WTC11 (cell line): ENCODE results near the gene CLIC3. TPM values are rescaled to one million over a fixed set of nuclear protein-coding genes. Genes with fewer than 3 reads are reported as not detected.
"Not testable (repeated sequence)": the region's sequence is repeated elsewhere in the genome, so short reads cannot be mapped to it uniquely, and the experiment has no call there.

Source experiments
- ATAC-seq: fragments of 200-7000 bp; cut with Tn5 transposase; 2 replicates; pipeline ENCODE4 v1.10.0; 2021; ENCODE audit warnings: mild to moderate bottlenecking, moderate library complexity
- CTCF ChIA-PET: fragments of 300-600 bp; sonication (Branson Sonifier 250); formaldehyde crosslinking; loops from one replicate; lab custom pipeline; 2021; ENCODE audit warnings: antibody characterized with exemption; lab: Charles Lee
- POLR2A ChIA-PET: fragments of 350-600 bp; sonication (Branson Sonifier 250); formaldehyde crosslinking; loops from one replicate; lab custom pipeline; 2021; ENCODE audit warnings: antibody characterized with exemption; lab: Charles Lee
- DNase-seq: peaks from one replicate; pipeline ENCODE4 v3.0.0; 2021; ENCODE audit warnings: low spot score
- H3K27ac Mint-ChIP-seq: 2 replicates; pipeline ENCODE4 v1.8.0; 2021; ENCODE audit warnings: mixed read lengths
- H3K27me3 Mint-ChIP-seq: 2 replicates; pipeline ENCODE4 v1.8.0; 2021; ENCODE audit warnings: low read depth, mild to moderate bottlenecking, moderate library complexity, mixed read lengths
- H3K36me3 Mint-ChIP-seq: 2 replicates; pipeline ENCODE4 v1.8.0; 2021; ENCODE audit warnings: mixed read lengths
- H3K4me1 Mint-ChIP-seq: 2 replicates; pipeline ENCODE4 v1.8.0; 2022; ENCODE audit warnings: mixed read lengths
- H3K4me3 Mint-ChIP-seq: 2 replicates; pipeline ENCODE4 v1.8.0; 2021; ENCODE audit warnings: mild to moderate bottlenecking, moderate library complexity, mixed read lengths
- H3K9me3 Mint-ChIP-seq: 2 replicates; pipeline ENCODE4 v1.8.0; 2021; ENCODE audit warnings: mixed read lengths
- ATF1 ChIP-seq: sonication (generic); formaldehyde crosslinking; IDR thresholded peaks from 2 replicates; pipeline ENCODE4 v1.8.1; 2023; ENCODE audit warnings: mild to moderate bottlenecking, moderate library complexity, missing genetic modification reagents
- ETV6 ChIP-seq: sonication (generic); formaldehyde crosslinking; IDR thresholded peaks from 2 replicates; pipeline ENCODE4 v1.8.1; 2022; ENCODE audit warnings: mild to moderate bottlenecking, missing genetic modification reagents
- SOX15 ChIP-seq: fragments of 250-450 bp; sonication (Bioruptor Pico); IDR thresholded peaks from 2 replicates; pipeline ENCODE4 v1.9.0; 2021; ENCODE audit warnings: mild to moderate bottlenecking
- ZNF138 ChIP-seq: sonication (generic); formaldehyde crosslinking; conservative IDR thresholded peaks from 2 replicates; pipeline ENCODE4 v1.8.1; 2022; ENCODE audit warnings: mild to moderate bottlenecking, moderate library complexity, missing genetic modification reagents
- total RNA-seq: library from RNA; stranded (reverse); gene quantifications from 3 replicates; pipeline ENCODE4 v1.2.3, GENCODE V29; 2021
- TF ChIP-seq, protein P1 (sequence below): sonication (generic); formaldehyde crosslinking; IDR thresholded peaks from 2 replicates; pipeline ENCODE4 v1.8.1; 2023; ENCODE audit warnings: mild to moderate bottlenecking, missing genetic modification reagents
- TF ChIP-seq, protein P2 (sequence below): sonication (generic); formaldehyde crosslinking; conservative IDR thresholded peaks from 2 replicates; pipeline ENCODE4 v1.8.1; 2023; ENCODE audit warnings: mild to moderate bottlenecking, low read depth, missing genetic modification reagents, moderate library complexity
- TF ChIP-seq, protein P3 (sequence below): fragments of 200-600 bp; IDR thresholded peaks from 2 replicates; pipeline ENCODE4 v1.8.0; 2022; ENCODE audit warnings: antibody characterized with exemption
- TF ChIP-seq, protein P4 (sequence below): fragments of 250-450 bp; sonication (Bioruptor Pico); IDR thresholded peaks from 2 replicates; pipeline ENCODE4 v1.8.0; 2021; ENCODE audit warnings: mild to moderate bottlenecking

CLIC3 gene
- total RNA-seq, 1 experiment from 2014 or later = 0.31 TPM

DNA sequence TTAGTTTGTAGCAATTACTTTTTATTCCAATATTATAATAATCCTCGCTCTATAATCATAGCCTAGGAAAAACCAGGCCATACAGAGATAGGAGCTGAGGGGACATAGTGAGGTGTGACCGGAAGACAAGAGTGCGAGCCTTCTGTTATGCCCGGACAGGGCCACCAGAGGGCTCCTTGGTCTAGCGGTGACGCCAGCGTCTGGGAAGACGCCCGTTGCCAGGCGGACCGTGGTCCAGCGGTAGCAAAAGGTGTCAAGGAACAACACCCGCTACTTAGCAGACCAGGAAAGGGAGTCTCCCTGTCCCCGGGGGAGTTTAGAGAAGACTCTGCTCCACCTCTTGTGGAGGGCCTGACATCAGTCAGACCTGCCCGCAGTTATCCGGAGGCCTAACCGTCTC lies 7.9 kb upstream of the CLIC3 start:
- POLR2A ChIA-PET = not testable (repeated sequence)

DNA sequence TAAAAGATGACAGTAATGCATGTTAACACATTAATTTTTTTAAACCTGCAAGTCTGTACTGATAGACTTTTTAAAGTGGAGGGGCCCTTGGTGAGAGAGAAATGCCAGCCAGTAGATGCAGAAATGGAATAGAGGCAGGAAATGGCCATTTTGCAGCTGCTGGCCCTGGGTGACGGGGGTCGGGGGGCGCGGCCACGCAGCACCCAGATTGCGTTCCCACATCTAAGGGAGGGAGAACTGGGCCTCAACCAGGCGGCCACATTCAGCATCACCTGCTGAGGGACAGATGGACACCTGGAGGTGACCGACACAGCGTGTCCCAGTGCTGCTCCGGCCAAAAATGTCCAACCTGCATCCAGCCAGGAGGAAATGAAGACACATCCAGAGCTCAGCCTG lies 6.3 kb upstream of the CLIC3 start:
- peaks cover 6% of the 10 kb centered on the region; the same call in 1 of the 2 replicates for H3K27me3 Mint-ChIP-seq
- CTCF ChIA-PET = interaction anchor here (0.7 to 3.7 kb wide), 9 partner anchors 18 to 189 kb away, joined by 3 to 23 read pairs (median 5); partner anchors contain the start of gene NPDC1
- no peak for DNase-seq
- POLR2A ChIA-PET = interaction anchor here (0.7 kb wide), 1 partner anchor 544 kb away, joined by 4 read pairs; no protein-coding TSS in a partner anchor
- TF ChIP-seq, protein P1, sequence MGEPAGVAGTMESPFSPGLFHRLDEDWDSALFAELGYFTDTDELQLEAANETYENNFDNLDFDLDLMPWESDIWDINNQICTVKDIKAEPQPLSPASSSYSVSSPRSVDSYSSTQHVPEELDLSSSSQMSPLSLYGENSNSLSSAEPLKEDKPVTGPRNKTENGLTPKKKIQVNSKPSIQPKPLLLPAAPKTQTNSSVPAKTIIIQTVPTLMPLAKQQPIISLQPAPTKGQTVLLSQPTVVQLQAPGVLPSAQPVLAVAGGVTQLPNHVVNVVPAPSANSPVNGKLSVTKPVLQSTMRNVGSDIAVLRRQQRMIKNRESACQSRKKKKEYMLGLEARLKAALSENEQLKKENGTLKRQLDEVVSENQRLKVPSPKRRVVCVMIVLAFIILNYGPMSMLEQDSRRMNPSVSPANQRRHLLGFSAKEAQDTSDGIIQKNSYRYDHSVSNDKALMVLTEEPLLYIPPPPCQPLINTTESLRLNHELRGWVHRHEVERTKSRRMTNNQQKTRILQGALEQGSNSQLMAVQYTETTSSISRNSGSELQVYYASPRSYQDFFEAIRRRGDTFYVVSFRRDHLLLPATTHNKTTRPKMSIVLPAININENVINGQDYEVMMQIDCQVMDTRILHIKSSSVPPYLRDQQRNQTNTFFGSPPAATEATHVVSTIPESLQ (CRISPR knock-in tag) = no peak
- TF ChIP-seq, protein P2, sequence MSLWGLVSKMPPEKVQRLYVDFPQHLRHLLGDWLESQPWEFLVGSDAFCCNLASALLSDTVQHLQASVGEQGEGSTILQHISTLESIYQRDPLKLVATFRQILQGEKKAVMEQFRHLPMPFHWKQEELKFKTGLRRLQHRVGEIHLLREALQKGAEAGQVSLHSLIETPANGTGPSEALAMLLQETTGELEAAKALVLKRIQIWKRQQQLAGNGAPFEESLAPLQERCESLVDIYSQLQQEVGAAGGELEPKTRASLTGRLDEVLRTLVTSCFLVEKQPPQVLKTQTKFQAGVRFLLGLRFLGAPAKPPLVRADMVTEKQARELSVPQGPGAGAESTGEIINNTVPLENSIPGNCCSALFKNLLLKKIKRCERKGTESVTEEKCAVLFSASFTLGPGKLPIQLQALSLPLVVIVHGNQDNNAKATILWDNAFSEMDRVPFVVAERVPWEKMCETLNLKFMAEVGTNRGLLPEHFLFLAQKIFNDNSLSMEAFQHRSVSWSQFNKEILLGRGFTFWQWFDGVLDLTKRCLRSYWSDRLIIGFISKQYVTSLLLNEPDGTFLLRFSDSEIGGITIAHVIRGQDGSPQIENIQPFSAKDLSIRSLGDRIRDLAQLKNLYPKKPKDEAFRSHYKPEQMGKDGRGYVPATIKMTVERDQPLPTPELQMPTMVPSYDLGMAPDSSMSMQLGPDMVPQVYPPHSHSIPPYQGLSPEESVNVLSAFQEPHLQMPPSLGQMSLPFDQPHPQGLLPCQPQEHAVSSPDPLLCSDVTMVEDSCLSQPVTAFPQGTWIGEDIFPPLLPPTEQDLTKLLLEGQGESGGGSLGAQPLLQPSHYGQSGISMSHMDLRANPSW (CRISPR knock-in tag) = no peak
- H3K4me1 Mint-ChIP-seq = 0 out of 2 replicates have a peak, but pooled peaks cover 2% of the 10 kb centered on the region
- peaks cover 6% of the 10 kb centered on the region; the same call in 1 of the 2 replicates for H3K36me3 Mint-ChIP-seq
- H3K9me3 Mint-ChIP-seq = peaks cover 8% of the 10 kb centered on the region
- no peak overlapping the region for H3K4me3 Mint-ChIP-seq
- no peak overlapping the region for H3K27ac Mint-ChIP-seq
- ATAC-seq = no peak

More for the DNA sequence above, 7.9 kb upstream of the CLIC3 start:
- H3K9me3 Mint-ChIP-seq, H3K27me3 Mint-ChIP-seq, H3K4me3 Mint-ChIP-seq, ATAC-seq, H3K36me3 Mint-ChIP-seq, H3K27ac Mint-ChIP-seq, H3K4me1 Mint-ChIP-seq: not testable (repeated sequence)
- CTCF ChIA-PET = interaction anchor here (0.7 to 3.7 kb wide), 7 partner anchors 10 to 56 kb away, joined by 3 to 23 read pairs (median 6); partner anchors contain the start of gene PAXX
- TF ChIP-seq, protein P3, sequence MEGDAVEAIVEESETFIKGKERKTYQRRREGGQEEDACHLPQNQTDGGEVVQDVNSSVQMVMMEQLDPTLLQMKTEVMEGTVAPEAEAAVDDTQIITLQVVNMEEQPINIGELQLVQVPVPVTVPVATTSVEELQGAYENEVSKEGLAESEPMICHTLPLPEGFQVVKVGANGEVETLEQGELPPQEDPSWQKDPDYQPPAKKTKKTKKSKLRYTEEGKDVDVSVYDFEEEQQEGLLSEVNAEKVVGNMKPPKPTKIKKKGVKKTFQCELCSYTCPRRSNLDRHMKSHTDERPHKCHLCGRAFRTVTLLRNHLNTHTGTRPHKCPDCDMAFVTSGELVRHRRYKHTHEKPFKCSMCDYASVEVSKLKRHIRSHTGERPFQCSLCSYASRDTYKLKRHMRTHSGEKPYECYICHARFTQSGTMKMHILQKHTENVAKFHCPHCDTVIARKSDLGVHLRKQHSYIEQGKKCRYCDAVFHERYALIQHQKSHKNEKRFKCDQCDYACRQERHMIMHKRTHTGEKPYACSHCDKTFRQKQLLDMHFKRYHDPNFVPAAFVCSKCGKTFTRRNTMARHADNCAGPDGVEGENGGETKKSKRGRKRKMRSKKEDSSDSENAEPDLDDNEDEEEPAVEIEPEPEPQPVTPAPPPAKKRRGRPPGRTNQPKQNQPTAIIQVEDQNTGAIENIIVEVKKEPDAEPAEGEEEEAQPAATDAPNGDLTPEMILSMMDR = peak; percentile 41
- DNase-seq = peak; percentile 59

DNA sequence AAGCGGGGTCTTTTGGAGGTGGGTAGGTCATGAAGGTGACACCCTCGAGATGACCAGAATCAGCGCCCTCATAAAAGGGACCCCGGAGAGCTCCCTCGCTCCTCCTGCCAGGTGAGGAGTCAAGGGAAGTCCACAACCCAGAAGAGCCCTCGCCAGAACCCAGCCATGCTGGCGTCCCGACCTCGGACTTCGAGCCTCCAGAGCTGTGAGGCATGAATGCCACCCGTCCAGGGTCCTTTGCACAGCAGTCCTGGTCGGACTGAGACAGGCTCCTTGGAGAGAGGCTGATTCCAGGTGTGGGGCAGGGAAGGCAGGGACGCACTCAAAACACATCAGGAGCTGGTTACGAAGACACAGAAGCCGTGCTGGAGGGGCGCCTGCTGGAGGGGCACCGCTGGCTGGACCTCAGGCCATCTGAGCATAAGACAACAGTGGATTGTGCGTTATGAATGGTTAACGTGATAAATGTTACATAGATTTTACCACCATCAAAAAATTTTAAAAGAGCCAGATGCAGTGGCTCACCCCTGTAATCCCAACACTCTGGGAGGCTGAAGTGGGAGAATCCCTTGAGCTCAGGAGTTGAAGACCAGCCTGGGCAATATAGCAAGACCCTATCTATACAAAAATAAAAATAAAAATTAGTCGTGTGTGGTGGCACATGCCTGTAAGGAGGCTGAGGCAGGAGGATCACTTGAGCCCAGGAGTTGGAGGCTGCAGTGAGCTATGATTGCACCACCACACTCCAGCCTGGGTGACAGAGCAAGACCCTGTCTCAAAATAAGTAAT lies 5.7 kb upstream of the CLIC3 start:
- Mint-ChIP-seq H3K27me3 (peaks cover 6% of the 10 kb centered on the region; the same call in 1 of the 2 replicates), H3K27ac (no peak overlapping the region), H3K36me3 (peaks cover 6% of the 10 kb centered on the region; the same call in 1 of the 2 replicates), H3K4me3 (no peak overlapping the region), H3K4me1 (0 out of 2 replicates have a peak, but pooled peaks cover 4% of the 10 kb centered on the region), H3K9me3 (peaks cover 8% of the 10 kb centered on the region)
- CTCF ChIA-PET = interaction anchor here (0.7 to 3.2 kb wide), 10 partner anchors 10 to 190 kb away, joined by 3 to 18 read pairs (median 4); partner anchors contain the start of gene NPDC1
- TF ChIP-seq ATF1 (CRISPR knock-in tag) = no peak
- TF ChIP-seq, protein P3 = no peak
- no peak for TF ChIP-seq SOX15 (CRISPR knock-in tag)
- TF ChIP-seq ZNF138 (CRISPR knock-in tag) = no peak
- TF ChIP-seq ETV6 (CRISPR knock-in tag) = no peak
- TF ChIP-seq, protein P4, sequence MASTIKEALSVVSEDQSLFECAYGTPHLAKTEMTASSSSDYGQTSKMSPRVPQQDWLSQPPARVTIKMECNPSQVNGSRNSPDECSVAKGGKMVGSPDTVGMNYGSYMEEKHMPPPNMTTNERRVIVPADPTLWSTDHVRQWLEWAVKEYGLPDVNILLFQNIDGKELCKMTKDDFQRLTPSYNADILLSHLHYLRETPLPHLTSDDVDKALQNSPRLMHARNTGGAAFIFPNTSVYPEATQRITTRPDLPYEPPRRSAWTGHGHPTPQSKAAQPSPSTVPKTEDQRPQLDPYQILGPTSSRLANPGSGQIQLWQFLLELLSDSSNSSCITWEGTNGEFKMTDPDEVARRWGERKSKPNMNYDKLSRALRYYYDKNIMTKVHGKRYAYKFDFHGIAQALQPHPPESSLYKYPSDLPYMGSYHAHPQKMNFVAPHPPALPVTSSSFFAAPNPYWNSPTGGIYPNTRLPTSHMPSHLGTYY (CRISPR knock-in tag) = no peak
- no peak for ATAC-seq
- DNase-seq = no peak
- POLR2A ChIA-PET = interaction anchor here (0.7 kb wide), 1 partner anchor 543 kb away, joined by 4 read pairs; no protein-coding TSS in a partner anchor
